DMS53 (cell line): Measurements from ENCODE around the gene RTL3.

ENCODE experiments used
- DNase-seq: peaks from one replicate; lab custom pipeline; 2025; lab: John Stamatoyannopoulos, UW

Gene RTL3

GRCh38 chrX:78619834-78620233, 39.3 kb downstream of the RTL3 start:
- no peak for DNase-seq

DNA sequence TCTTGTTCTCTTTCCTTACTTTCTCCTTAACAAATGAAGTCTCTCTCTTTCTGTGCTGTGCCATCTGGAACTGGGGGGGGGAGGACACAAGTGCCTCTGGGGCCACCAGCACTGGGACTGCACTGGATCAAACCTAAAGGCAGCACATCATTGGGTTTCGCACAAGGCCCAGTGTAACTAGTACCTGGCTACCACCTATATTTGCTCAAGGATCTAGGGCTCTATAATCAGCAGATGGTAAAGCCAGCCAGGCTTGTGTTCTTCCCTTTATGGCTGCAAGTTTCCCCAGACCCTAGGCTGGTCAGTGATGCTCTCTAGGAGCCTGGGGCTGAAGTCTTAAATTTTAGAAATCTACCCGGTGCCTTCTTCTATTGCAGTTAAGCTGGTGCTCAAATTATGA, 40.1 kb downstream of the RTL3 start:
- DNase-seq, result peak; percentile 3

DNA sequence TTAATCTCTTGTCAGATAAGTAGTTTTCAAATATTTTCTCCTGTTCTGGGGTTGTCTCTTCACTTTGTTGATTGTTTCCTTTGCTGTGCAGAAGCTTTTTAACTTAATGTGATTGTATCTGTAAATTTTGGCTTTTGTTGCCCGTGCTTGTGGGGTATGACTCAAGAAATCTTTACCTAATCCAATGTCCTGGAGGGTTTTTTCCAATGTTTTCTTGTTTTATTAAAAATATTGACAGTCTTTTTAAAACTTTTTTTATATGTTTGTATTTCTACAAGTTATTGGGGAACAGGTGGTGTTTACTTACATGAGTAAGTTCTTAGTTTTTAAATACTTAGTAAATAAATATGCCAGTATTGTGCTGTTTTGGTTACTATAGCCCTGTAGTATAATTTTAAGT, 44.9 kb downstream of the RTL3 start:
- DNase-seq, result no peak
